ENCODE data around the gene DNAH8. TPM values are rescaled to one million over a fixed set of nuclear protein-coding genes. Genes with fewer than 3 reads are reported as not detected.

Gene DNAH8
- total RNA-seq, 1 experiment from 2014 or later = 0.15 TPM

DNA sequence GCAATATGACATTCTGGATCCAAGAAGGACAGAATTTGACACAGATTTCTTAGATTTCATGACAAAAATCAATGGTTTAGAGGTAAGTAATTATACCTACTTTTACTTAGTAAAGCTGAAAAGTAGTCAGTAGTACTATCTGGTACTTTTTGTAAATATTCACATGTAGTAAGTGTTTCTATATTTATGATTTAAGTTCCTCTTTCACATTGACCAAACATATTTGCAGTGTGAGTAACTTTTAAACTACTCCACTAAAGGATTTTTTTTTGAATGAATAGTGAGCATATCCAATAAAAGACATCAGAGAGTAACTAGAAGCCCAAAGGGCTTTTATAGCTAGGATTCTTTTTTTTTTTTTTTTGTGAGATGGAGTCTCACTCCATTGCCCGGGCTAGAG is 60.8 kb downstream of the DNAH8 start:
- Histone ChIP-seq H3F3A (ENCODE audit: low read length, unreplicated experiment) (no peaks in the 10 kb centered on the region), H3K9ac (ENCODE audit: low read length) (no peak overlapping the region), H3K4me3 (ENCODE audit: low read length) (no peak overlapping the region), H3K36me3 (ENCODE audit: low read depth, low read length) (no peaks in the 10 kb centered on the region), H3K9me2 (replicated peaks; ENCODE audit: low read length) (no peaks in the 10 kb centered on the region), H3K9me3 (ENCODE audit: low read length) (no peaks in the 10 kb centered on the region), H4K20me1 (ENCODE audit: low read length) (no peaks in the 10 kb centered on the region), H3K27ac (ENCODE audit: low read length) (no peak overlapping the region), H3K79me2 (ENCODE audit: low read length) (no peaks in the 10 kb centered on the region), H3K4me2 (ENCODE audit: low read length) (no peak overlapping the region), H3K4me1 (ENCODE audit: insufficient read depth, low read length) (peaks cover 11% of the 10 kb centered on the region; the same call in 1 of the 2 replicates), H3K27me3 (ENCODE audit: low read length) (no peaks in the 10 kb centered on the region), H2AFZ (ENCODE audit: low read length) (no peak overlapping the region)
- ChIA-PET POLR2A (ENCODE audit: unreplicated experiment) (interaction anchor here (0.6 kb wide), 1 partner anchor 27 kb away, joined by 3 read pairs; no protein-coding TSS in a partner anchor), CTCF (no interaction called here)
- peak; percentile 31 for DNase-seq
- peak; percentile 37; the same call in 1 of the 2 replicates for ATAC-seq
- intact Hi-C loops (cut with micrococcal nuclease) = no loop called here
- no peak for TF ChIP-seq EZH2 (IDR thresholded peaks at IDR 0.05; ENCODE audit: low read length, unreplicated experiment)
- TF ChIP-seq EZH2phosphoT487 (IDR thresholded peaks at IDR 0.05; ENCODE audit: borderline replicate concordance, low read length) = no peak
- TF ChIP-seq, protein P1, sequence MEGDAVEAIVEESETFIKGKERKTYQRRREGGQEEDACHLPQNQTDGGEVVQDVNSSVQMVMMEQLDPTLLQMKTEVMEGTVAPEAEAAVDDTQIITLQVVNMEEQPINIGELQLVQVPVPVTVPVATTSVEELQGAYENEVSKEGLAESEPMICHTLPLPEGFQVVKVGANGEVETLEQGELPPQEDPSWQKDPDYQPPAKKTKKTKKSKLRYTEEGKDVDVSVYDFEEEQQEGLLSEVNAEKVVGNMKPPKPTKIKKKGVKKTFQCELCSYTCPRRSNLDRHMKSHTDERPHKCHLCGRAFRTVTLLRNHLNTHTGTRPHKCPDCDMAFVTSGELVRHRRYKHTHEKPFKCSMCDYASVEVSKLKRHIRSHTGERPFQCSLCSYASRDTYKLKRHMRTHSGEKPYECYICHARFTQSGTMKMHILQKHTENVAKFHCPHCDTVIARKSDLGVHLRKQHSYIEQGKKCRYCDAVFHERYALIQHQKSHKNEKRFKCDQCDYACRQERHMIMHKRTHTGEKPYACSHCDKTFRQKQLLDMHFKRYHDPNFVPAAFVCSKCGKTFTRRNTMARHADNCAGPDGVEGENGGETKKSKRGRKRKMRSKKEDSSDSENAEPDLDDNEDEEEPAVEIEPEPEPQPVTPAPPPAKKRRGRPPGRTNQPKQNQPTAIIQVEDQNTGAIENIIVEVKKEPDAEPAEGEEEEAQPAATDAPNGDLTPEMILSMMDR (conservative IDR thresholded peaks at IDR 0.05; ENCODE audit: low read depth, low read length) = no peak
- no TSS peak for BruUV-seq (replicated peaks)

DNA sequence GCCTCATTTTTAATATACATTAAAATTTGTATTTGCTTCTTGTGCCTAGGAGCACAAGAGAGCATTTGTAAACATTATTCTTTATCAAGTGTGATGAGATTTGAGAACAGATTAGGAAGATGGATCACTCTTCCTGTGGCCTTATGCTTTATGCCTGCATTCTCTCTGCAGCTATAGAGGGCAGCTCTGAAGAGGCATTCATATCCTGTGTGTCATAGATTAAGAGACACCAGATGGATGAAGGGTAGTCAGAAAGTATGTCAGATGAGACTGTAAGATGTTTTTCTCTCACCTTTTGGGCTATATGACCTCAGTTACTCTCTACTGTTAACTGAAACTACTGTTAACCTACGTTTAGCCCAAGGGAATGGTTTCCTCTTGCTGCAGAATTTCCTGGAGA is 61.4 kb downstream of the DNAH8 start:
- Histone ChIP-seq H3F3A (ENCODE audit: low read length, unreplicated experiment) (no peaks in the 10 kb centered on the region), H2AFZ (ENCODE audit: low read length) (no peak overlapping the region), H3K9ac (ENCODE audit: low read length) (no peak overlapping the region), H3K4me3 (ENCODE audit: low read length) (no peak overlapping the region), H3K27ac (ENCODE audit: low read length) (no peak overlapping the region), H3K79me2 (ENCODE audit: low read length) (no peaks in the 10 kb centered on the region), H3K36me3 (ENCODE audit: low read depth, low read length) (no peaks in the 10 kb centered on the region), H3K9me3 (ENCODE audit: low read length) (no peaks in the 10 kb centered on the region), H3K4me1 (ENCODE audit: insufficient read depth, low read length) (peaks cover 6% of the 10 kb centered on the region; the same call in 1 of the 2 replicates), H3K4me2 (ENCODE audit: low read length) (no peak overlapping the region), H3K27me3 (ENCODE audit: low read length) (no peaks in the 10 kb centered on the region), H4K20me1 (ENCODE audit: low read length) (no peaks in the 10 kb centered on the region), H3K9me2 (replicated peaks; ENCODE audit: low read length) (no peaks in the 10 kb centered on the region)
- ATAC-seq (peak; percentile 68), DNase-seq (peak; percentile 68)
- intact Hi-C loops (cut with micrococcal nuclease) = no loop called here
- POLR2A ChIA-PET (ENCODE audit: unreplicated experiment) = no interaction called here
- TF ChIP-seq, protein P1 (conservative IDR thresholded peaks at IDR 0.05; ENCODE audit: low read depth, low read length) = no peak
- TF ChIP-seq EZH2phosphoT487 (IDR thresholded peaks at IDR 0.05; ENCODE audit: borderline replicate concordance, low read length) (no peak), EZH2 (IDR thresholded peaks at IDR 0.05; ENCODE audit: low read length, unreplicated experiment) (no peak)
- no TSS peak for BruUV-seq (replicated peaks)
- CTCF ChIA-PET = no interaction called here

DNA sequence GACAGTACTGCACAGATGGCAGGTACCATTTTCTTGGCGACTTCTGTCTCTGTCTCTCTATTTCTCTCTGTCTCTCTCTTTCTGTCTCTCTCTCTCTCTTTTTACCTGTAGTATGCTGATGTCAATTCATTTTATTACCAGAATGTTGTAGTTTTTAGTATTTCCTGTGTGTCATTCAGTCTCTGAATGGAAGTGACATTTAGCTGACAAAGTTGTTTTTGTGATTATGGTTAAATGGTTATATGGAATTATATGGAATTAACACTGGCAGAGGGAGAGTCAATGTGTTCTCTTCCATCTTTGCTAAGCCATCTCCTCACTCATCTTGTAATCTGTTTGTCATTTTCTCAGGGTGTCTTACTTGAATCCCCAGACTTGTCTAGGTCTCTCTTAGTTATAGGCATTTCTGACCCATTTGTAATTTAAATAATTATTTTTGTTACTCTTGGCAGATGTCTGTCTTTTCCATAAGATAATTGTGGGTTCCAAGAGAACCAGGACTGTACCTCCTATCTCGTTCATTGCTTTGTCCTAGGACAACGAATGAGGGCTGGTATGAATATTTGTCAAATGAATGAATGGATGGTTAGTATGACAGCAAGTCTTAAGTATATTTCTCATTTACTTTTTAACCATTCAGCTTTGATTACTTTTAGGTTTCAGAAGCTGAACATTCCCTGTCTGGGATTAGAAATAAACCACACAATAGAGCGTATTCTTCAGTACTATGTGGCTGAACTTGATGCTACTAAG is 64.4 kb downstream of the DNAH8 start:
- ChIA-PET CTCF (no interaction called here), POLR2A (ENCODE audit: unreplicated experiment) (no interaction called here)
- peaks cover 6% of the 10 kb centered on the region; the same call in 1 of the 2 replicates for H3K4me1 ChIP-seq (ENCODE audit: insufficient read depth, low read length)
- BruUV-seq (replicated peaks) = no TSS peak
- H3K27ac ChIP-seq (ENCODE audit: low read length) = no peak overlapping the region
- no peaks in the 10 kb centered on the region for H3K27me3 ChIP-seq (ENCODE audit: low read length)
- no peak overlapping the region for H2AFZ ChIP-seq (ENCODE audit: low read length)
- no peak overlapping the region for H3K4me3 ChIP-seq (ENCODE audit: low read length)
- no peaks in the 10 kb centered on the region for H3K36me3 ChIP-seq (ENCODE audit: low read depth, low read length)
- H3K79me2 ChIP-seq (ENCODE audit: low read length) = no peaks in the 10 kb centered on the region
- H3K9me3 ChIP-seq (ENCODE audit: low read length) = no peaks in the 10 kb centered on the region
- intact Hi-C loops (cut with micrococcal nuclease) = no loop called here
- TF ChIP-seq, protein P1 (conservative IDR thresholded peaks at IDR 0.05; ENCODE audit: low read depth, low read length) = no peak
- TF ChIP-seq EZH2 (IDR thresholded peaks at IDR 0.05; ENCODE audit: low read length, unreplicated experiment) = no peak
- no peak for TF ChIP-seq EZH2phosphoT487 (IDR thresholded peaks at IDR 0.05; ENCODE audit: borderline replicate concordance, low read length)
- ATAC-seq (no peak), DNase-seq (no peak)
- H3K9me2 ChIP-seq (replicated peaks; ENCODE audit: low read length) = no peaks in the 10 kb centered on the region
- no peaks in the 10 kb centered on the region for H3F3A ChIP-seq (ENCODE audit: low read length, unreplicated experiment)
- H3K9ac ChIP-seq (ENCODE audit: low read length) = no peak overlapping the region
- H3K4me2 ChIP-seq (ENCODE audit: low read length) = no peak overlapping the region
- H4K20me1 ChIP-seq (ENCODE audit: low read length) = no peaks in the 10 kb centered on the region
